Body of pancreas (tissue), 4 donors: Measurements from ENCODE around the gene FAAH2.

ENCODE experiments used
- CTCF ChIP-seq, 7 experiments: fragments of 450-650 bp in 4 of 7; fragments of 200-600 bp in 3 of 7; sonication (generic) in 3 of 7; IDR thresholded peaks; one replicate each; pipeline ENCODE4 v1.5.1; 2016 to 2019; ENCODE audit warnings: antibody characterized with exemption in 7 of 7
- POLR2A ChIP-seq, 3 donors: fragments of 450-650 bp; IDR thresholded peaks; one replicate each; pipeline ENCODE4 v1.6.1; 2016; ENCODE audit warnings: antibody characterized with exemption in 3 of 3, mild to moderate bottlenecking in 2 of 3

- TF ChIP-seq CTCF (IDR thresholded peaks at IDR 0.05) (no peak), POLR2A (IDR thresholded peaks at IDR 0.05) (no peak)
Measured at GRCh38 chrX:57379296-57379695, 92.8 kb downstream of the FAAH2 start.
